ENCODE measurements around the gene MADD.
"Not testable (repeated sequence)": the region's sequence is repeated elsewhere in the genome, so short reads cannot be mapped to it uniquely, and the experiment has no call there.

Gene MADD

DNA sequence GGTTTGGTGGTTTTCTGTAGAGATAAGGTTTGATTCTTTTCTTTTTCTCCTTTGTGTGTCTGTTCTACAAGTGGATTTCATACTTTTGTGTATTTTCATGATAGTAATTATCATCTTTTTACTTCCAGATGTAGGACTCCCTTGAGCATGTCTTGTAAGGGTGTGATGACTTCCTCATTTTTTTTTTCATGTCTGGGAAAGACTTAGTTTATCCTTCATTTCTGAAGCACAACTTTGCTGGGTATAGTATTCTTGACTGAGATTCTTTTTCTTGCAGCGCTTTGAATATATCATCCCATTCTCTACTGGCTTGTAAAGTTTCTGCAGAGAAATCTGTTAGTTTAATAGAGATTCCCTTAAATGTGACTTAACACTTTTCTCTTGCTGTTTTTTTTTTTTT, 32.9 kb downstream of the MADD start:
- peaks cover 2% of the 10 kb centered on the region for H3K4me1 Mint-ChIP-seq
- no peak overlapping the region for H3K27ac Mint-ChIP-seq
- ATAC-seq (ENCODE audit: low read depth) (no peak), DNase-seq (ENCODE audit: low spot score in 2 of 2) (no peak)
- H3K9me3 Mint-ChIP-seq = peaks cover 11% of the 10 kb centered on the region
- H3K36me3 Mint-ChIP-seq = peaks cover 63% of the 10 kb centered on the region
- no peak overlapping the region for H3K4me3 Mint-ChIP-seq
- no peaks in the 10 kb centered on the region for H3K27me3 Mint-ChIP-seq

GRCh38 chr11:47305734-47306483, 36.0 kb downstream of the MADD start:
- ATAC-seq (ENCODE audit: low read depth) = no peak
- Mint-ChIP-seq H3K9me3 (peaks cover 8% of the 10 kb centered on the region), H3K27me3 (no peaks in the 10 kb centered on the region), H3K36me3 (peaks cover 45% of the 10 kb centered on the region), H3K4me3 (no peak overlapping the region), H3K4me1 (no peaks in the 10 kb centered on the region), H3K27ac (no peak overlapping the region)
- DNase-seq (ENCODE audit: low spot score in 2 of 2) = no peak

- no peak for ATAC-seq (ENCODE audit: low read depth)
- DNase-seq (ENCODE audit: low spot score in 2 of 2) = no peak
- no peaks in the 10 kb centered on the region for H3K4me1 Mint-ChIP-seq
- peaks cover 8% of the 10 kb centered on the region for H3K9me3 Mint-ChIP-seq
- no peak overlapping the region for H3K27ac Mint-ChIP-seq
- no peaks in the 10 kb centered on the region for H3K27me3 Mint-ChIP-seq
- no peak overlapping the region for H3K4me3 Mint-ChIP-seq
- peaks cover 46% of the 10 kb centered on the region for H3K36me3 Mint-ChIP-seq
Observed at GRCh38 chr11:47306484-47306844, 36.5 kb downstream of the MADD start.

- DNase-seq (ENCODE audit: low spot score in 2 of 2) (no peak), ATAC-seq (ENCODE audit: low read depth) (no peak)
- Mint-ChIP-seq H3K36me3 (peaks cover 37% of the 10 kb centered on the region), H3K27me3 (no peaks in the 10 kb centered on the region), H3K27ac (no peak overlapping the region), H3K4me3 (no peak overlapping the region), H3K4me1 (no peaks in the 10 kb centered on the region), H3K9me3 (peaks cover 2% of the 10 kb centered on the region)
Observed at GRCh38 chr11:47308050-47308823, 38.3 kb downstream of the MADD start.

- Mint-ChIP-seq H3K27me3 (no peaks in the 10 kb centered on the region), H3K9me3 (no peaks in the 10 kb centered on the region), H3K4me1 (peaks cover 7% of the 10 kb centered on the region), H3K36me3 (peaks cover 29% of the 10 kb centered on the region), H3K27ac (no peak overlapping the region), H3K4me3 (no peak overlapping the region)
- no peak for ATAC-seq (ENCODE audit: low read depth)
- no peak for DNase-seq (ENCODE audit: low spot score in 2 of 2)
Observed at GRCh38 chr11:47314992-47315391, 45.1 kb downstream of the MADD start.

DNA sequence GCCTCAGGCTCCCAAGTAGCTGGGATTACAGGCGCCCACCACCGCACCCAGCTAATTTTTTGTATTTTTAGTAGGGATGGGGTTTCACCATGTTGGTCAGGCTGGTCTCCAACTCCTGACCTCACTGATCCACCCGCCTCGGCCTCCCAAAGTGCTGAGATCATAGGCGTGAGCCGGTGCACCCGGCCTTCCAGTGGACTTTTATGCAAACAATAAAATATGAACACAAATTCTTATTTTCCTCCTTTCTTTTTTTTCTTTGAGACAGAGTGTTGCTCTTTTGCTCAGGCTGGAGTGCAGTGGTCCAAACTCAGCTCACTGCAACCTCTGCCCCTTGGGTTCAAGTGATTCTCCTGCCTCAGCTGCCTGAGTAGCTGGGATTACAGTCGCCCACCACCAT, 46.6 kb downstream of the MADD start:
- H3K4me3 Mint-ChIP-seq; H3K27me3 Mint-ChIP-seq; ATAC-seq (ENCODE audit: low read depth); DNase-seq (ENCODE audit: low spot score in 2 of 2); H3K9me3 Mint-ChIP-seq; H3K4me1 Mint-ChIP-seq: not testable (repeated sequence)
- peaks cover 23% of the 10 kb centered on the region for H3K36me3 Mint-ChIP-seq
- H3K27ac Mint-ChIP-seq = peak overlapping the region; percentile 40

- H3K27ac Mint-ChIP-seq = peak overlapping the region; percentile 40
- no peaks in the 10 kb centered on the region for H3K9me3 Mint-ChIP-seq
- no peaks in the 10 kb centered on the region for H3K27me3 Mint-ChIP-seq
- H3K36me3 Mint-ChIP-seq = peaks cover 24% of the 10 kb centered on the region
- no peak overlapping the region for H3K4me3 Mint-ChIP-seq
- DNase-seq (ENCODE audit: low spot score in 2 of 2) (no peak), ATAC-seq (ENCODE audit: low read depth) (peak; percentile 82)
- peaks cover 7% of the 10 kb centered on the region for H3K4me1 Mint-ChIP-seq
Observed at GRCh38 chr11:47317064-47317828, 47.3 kb downstream of the MADD start.

DNA sequence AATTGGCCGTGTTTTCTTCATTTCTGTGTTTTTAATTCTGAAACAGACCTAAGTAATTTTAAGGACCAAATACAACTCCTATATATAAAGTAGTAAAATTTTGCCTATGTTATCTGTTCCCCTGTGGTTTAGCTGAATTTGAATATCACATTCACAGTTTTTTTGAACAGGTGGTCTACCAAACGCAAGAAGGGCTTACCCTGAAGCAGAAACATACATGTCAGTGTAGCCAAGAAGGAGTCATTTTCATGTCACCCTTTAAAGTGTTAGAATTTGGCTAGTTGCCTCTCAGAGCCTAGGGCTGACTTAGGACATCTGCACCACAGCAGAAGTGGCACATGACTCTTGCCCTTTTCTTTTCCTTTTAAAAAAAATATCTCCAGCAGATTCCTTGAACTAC, 48.2 kb downstream of the MADD start:
- H3K27me3 Mint-ChIP-seq = no peaks in the 10 kb centered on the region
- no peak for DNase-seq (ENCODE audit: low spot score in 2 of 2)
- no peak for ATAC-seq (ENCODE audit: low read depth)
- H3K4me3 Mint-ChIP-seq = no peak overlapping the region
- no peak overlapping the region for H3K27ac Mint-ChIP-seq
- peaks cover 7% of the 10 kb centered on the region for H3K4me1 Mint-ChIP-seq
- H3K9me3 Mint-ChIP-seq = no peaks in the 10 kb centered on the region
- peaks cover 21% of the 10 kb centered on the region for H3K36me3 Mint-ChIP-seq

- H3K9me3 Mint-ChIP-seq = no peaks in the 10 kb centered on the region
- no peak overlapping the region for H3K4me3 Mint-ChIP-seq
- DNase-seq (ENCODE audit: low spot score in 2 of 2) (no peak), ATAC-seq (ENCODE audit: low read depth) (no peak)
- H3K27ac Mint-ChIP-seq = no peak overlapping the region
- no peaks in the 10 kb centered on the region for H3K27me3 Mint-ChIP-seq
- peaks cover 24% of the 10 kb centered on the region for H3K36me3 Mint-ChIP-seq
- peaks cover 17% of the 10 kb centered on the region for H3K4me1 Mint-ChIP-seq
Observed at GRCh38 chr11:47324520-47324919, 54.6 kb downstream of the MADD start.

DNA sequence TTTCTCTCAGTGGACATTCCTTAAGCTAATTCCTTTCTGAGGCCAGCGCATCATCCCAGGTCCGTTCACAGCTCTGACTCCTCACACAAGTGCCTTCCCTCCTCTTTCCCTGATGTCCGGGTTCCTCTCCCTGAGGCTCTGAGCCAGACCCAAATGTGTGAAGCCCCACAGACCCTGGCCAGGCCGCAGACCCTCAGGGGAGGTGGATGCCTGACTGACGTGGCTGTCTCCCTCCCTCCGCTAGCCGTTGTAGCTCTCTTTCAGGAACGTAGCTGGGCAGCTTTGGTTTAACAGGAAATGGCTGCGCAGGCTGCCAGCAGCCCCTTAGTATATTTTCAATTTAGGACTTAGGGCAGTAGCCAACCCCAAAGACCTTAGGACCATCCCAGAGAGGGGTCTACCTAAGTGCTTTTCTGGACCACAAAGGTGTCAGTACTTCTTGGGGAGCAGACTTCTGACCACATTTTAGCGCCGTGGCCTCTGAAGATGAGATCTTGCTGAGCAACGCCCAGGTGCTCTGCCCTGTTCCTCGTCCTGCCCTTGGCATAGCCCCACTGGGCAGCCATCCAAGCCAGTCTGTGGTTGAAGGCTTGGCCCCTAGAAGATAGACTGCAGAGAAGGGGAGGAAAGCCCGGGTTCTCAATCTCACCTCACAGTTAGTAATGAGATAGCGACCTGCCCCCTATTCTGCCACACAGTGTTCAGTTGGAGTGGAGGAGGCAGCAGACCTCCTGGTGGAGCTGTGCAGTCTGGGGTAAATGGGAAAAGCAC, 55.5 kb downstream of the MADD start:
- no peaks in the 10 kb centered on the region for H3K9me3 Mint-ChIP-seq
- H3K27me3 Mint-ChIP-seq = no peaks in the 10 kb centered on the region
- H3K4me1 Mint-ChIP-seq = peaks cover 17% of the 10 kb centered on the region
- ATAC-seq (ENCODE audit: low read depth) (no peak), DNase-seq (ENCODE audit: low spot score in 2 of 2) (no peak)
- peaks cover 24% of the 10 kb centered on the region for H3K36me3 Mint-ChIP-seq
- H3K27ac Mint-ChIP-seq = peak overlapping the region; percentile 75
- no peak overlapping the region for H3K4me3 Mint-ChIP-seq

DNA sequence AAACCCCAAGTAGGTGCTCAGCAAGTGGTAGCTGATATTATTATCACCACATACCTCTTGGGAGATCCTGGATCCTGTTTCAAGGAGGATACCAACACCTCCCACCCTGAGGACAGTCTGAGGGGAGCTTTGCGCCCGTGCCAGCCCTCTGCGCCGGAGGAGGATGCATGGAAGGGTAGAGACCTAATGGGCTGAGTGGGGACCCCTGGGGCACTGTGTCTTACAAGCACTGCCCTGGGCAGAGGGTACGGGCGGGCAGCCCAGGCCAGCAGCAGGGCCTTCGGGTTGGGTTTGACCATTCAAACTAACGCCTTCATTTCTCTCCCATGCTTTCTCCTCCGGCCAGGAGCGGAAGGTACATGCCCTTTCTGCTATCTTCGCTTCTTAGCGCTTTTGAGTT, 56.3 kb downstream of the MADD start:
- Mint-ChIP-seq H3K27ac (peak overlapping the region; percentile 75), H3K27me3 (no peaks in the 10 kb centered on the region), H3K9me3 (no peaks in the 10 kb centered on the region), H3K36me3 (peaks cover 24% of the 10 kb centered on the region), H3K4me3 (no peak overlapping the region), H3K4me1 (peaks cover 17% of the 10 kb centered on the region)
- ATAC-seq (ENCODE audit: low read depth) = no peak
- DNase-seq (ENCODE audit: low spot score in 2 of 2) = no peak

- Mint-ChIP-seq H3K4me3 (no peak overlapping the region), H3K27me3 (no peaks in the 10 kb centered on the region), H3K36me3 (peaks cover 19% of the 10 kb centered on the region), H3K27ac (peak overlapping the region; percentile 7), H3K9me3 (no peaks in the 10 kb centered on the region), H3K4me1 (peaks cover 17% of the 10 kb centered on the region)
- ATAC-seq (ENCODE audit: low read depth) (no peak), DNase-seq (ENCODE audit: low spot score in 2 of 2) (no peak)
Observed at GRCh38 chr11:47327025-47327424, 57.1 kb downstream of the MADD start.

GRCh38 chr11:47327949-47328348, 58.0 kb downstream of the MADD start:
- H3K4me3 Mint-ChIP-seq = no peak overlapping the region
- H3K27ac Mint-ChIP-seq = peak overlapping the region; percentile 40
- H3K4me1 Mint-ChIP-seq = peaks cover 17% of the 10 kb centered on the region
- H3K36me3 Mint-ChIP-seq = peaks cover 19% of the 10 kb centered on the region
- H3K9me3 Mint-ChIP-seq = no peaks in the 10 kb centered on the region
- ATAC-seq (ENCODE audit: low read depth) (no peak), DNase-seq (ENCODE audit: low spot score in 2 of 2) (no peak)
- H3K27me3 Mint-ChIP-seq = no peaks in the 10 kb centered on the region

Data from memory B cell (primary cell).